Kidney glomerular epithelial cell (primary cell): ENCODE results near the gene MEN1.

Experiments used
- DNase-seq: peaks from one replicate; lab custom pipeline; 2025; lab: John Stamatoyannopoulos, UW

MEN1 gene

DNA sequence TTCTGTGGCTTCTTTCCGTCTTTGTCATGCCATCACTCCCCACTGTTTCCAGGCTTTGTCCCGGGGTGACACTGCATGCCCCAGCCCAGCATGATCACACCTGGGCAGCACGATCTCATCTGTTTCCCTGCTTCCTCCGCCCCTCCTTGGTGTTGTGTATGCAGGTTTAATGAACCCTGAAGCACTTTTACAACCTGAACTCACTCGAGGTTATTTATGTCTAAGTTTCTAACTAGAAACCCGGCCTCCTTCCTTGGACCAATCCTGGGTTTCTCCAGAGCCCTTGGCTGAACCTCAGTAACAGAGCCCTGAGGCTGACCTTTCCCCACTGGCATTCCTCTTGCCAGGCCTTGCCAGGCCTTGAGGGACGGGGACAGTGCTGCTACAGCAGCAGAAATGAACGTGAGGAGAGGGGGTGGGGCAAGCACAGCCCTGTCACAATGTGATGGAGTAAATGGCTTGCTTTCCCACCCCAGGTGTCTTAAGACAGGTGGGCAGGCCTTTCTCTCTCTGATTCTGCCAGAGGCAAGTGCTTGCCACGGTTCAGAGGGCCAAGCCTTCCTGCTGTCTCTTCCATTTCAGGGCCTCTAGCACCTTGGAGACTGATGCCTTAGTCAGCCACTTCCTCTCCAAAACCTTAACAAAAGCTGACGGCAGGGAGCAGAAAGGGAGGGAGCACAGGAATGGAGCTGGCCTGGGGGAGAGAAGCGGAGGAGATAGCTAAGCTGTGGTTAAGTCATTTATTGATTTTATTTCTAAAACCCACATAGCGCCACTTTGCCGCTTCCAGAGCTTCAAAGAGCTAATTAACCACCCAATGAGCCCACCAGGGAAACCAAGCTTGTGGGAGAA is 47.5 kb downstream of the MEN1 start:
- peak; percentile 86 for DNase-seq

DNA sequence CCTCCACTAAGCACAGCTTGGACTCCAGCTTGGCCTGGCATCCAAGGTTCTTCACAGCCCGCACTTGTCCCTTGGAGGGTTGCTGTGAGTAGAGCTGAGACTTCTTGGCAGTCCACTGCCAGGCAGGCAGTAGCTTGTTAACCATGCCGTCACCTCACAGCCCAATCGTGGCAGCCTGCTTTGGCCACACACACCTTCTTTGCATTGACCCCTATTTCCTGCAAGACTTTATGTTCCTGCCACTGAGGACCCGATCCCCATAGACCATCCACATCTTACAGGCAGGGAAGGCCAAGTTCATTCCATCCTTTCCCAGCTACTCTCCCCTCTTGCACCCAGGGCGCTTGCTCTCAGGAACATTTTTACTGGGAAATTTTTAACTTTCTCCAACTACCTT is 48.1 kb downstream of the MEN1 start:
- DNase-seq = no peak

DNA sequence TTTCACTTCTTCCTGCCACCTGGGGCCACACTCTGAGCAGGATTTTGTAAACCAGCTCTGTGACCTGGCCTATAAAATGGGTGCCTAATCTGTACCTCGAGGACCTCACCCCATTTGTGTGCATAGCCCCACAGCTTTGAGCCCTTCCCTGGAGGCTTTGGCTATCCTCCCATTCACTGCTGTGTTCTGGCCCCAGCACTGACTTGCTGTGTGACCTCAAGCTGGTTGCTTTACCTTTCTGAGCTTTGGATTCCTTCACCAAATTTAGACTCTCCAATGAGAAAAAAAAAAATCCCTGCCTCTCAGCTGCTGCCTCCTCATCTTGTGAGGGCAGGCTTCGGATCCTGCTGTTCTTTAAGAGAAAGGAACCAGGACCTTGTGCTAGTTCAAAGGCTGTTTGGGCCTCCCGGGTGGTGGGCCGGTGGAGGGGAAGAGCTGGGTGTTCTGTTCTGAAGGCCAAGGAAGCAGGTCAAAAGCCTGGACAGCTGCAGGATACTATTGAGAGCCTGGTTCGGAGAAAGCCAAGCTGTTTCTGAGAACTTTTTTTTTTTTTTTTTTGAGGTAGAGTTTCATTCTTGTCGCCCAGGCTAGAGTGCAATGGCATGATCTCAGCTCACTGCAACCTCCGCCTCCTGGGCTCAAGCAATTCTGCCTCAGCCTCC is 49.5 kb downstream of the MEN1 start:
- DNase-seq = no peak

DNA sequence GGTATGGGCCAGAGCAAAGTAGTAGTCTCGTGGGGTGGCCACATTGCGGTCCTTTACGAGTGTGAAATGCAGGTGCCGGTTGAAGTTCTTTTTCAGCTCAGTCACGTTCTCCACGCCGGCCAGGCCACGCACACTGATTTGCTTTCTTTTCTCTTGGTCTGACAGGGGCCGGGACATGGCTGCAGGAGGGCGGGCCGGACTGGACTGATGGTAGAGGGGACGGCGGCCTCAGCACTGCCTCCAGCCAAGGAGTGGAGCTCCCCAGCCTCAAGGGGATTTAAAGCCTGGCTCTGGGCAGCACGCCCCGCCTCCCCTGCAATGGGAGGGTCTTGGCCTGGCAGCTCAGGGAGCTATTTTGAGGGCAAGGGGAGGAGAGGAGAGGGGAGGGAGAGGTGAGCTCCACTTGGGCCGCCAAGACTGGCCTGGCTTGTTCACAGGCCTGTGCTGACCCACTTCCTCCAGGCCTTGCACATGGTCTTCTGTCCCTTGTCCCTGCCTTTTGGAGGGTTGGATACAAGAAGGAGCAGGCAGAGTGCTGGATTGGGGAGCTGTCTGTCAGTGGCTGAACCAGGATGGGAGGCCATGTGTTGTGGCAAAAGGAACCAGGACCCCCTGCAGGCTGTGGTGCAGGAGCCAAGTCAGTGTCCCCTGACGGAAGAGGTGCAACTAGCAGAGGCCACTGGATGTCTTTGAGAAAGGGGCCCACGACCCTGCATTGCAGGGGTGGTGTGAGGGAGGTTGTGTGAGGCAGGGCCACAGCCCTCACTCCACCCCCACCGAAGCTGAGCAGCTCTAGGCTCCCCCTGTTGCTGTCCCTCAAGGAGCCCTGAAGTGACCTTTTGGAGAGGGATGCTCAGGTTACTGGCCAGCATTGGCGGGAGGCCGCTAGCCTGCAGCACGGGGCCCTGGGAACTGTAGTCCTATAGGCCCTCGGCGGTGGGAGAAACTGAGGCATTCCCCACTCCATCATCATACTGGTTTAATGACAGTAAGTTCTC is 50.3 kb downstream of the MEN1 start, which contains the start of gene PYGM:
PYGM (minus strand) TSS at position 253 of the 998 bp plus-strand sequence; CDS start at position 177, 76 bp downstream.
- no peak for DNase-seq

DNA sequence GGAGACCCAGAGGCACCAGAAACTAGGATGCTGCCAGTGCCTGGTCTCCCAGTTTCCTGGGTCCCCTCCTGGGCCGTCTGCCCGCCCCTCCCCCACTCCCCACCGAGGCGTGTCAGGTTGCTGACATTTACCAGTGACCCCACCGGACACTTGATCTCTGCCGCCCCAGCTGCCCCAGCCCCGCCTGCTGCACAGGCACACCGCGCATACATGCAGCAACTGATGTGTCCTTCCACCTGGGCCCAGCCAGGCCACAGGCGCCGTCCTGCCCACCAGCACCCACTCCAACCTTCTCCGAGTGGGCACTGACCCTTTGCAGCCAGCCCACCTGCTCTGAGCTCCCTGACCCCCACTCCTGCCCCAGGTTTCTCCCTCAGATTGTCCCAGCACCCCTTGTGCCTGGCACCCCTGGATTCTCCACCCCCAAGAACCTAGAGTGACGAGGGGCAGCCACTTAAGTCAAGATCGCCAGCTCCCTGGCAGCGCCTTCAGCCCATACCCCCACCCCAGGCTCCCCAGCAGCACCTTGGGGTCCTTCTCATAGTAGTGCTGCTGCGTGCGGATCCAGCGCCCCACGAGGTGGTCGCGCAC is 51.1 kb downstream of the MEN1 start:
- no peak for DNase-seq

DNA sequence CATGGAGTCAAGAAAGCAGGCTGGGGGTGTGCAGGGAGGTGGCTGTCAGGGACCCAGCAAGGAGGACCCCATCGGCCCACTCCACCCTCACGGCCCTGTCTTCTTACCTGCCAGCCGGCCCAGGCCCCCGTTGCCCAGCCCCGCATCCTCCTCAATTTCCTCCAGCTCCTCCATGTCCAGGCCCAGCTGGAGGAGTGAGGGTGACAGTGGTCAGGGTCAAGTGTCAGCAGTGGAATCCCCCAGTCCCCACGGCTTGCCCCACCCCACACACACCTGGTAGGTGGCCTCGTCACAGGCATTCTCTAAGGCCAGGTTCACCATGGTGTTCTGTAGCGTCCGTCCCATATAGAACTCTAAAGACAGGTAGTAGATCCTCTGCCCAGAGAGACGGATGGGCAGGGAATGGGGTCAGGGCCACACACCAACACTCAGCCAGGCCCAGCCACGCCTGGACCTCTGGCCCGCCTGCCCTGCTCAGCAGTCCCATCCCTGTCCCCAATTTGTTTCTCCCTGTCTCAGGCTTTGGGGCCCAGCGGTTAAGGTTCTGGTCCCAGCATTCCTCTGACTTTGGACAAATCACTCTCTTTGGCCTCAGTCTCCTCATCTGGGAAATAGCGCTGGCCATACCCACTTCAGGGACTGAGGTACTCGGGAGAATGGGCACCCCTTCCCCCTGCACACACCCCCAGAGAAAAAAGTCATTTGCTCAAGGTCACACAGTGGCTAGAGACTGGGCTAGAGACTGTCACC is 51.8 kb downstream of the MEN1 start:
- DNase-seq = no peak

DNA sequence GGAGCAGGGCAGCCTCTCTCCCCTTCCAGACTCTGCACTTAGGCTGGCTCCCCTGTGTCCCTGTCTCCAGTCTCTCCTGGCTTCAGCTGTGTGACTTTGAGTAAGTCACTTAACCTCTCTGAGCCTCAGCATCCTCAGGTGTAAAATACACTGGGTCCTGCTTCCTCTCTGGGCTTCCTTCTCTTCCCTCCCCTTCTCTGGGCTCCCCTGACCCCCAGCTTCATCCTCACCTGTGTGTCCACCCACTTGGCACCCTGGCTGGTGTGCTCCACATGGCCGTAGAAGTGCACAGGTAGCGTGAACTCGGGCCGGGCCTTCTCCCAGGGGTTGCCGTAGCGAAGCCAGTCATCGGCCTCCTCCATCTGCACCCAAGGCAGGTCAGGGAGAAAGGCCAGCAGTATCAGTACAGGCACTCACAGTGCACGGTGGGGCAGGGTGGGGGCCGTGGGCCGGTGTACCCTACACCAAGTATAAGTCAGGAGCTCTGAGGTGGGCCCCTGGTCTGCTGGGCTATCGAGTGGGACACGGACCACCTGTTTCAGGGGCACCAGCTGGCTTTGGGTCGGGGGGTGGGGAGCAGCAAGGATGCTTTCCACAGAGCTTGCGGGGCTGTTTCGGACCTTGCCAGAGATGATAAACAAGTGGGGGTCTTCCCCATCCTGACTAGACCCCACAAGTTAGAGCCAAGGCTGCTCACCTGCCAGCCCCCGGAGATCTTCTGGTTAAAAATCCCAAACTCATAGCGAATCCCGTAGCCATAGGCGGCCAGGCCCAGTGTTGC is 52.6 kb downstream of the MEN1 start:
- no peak for DNase-seq

DNA sequence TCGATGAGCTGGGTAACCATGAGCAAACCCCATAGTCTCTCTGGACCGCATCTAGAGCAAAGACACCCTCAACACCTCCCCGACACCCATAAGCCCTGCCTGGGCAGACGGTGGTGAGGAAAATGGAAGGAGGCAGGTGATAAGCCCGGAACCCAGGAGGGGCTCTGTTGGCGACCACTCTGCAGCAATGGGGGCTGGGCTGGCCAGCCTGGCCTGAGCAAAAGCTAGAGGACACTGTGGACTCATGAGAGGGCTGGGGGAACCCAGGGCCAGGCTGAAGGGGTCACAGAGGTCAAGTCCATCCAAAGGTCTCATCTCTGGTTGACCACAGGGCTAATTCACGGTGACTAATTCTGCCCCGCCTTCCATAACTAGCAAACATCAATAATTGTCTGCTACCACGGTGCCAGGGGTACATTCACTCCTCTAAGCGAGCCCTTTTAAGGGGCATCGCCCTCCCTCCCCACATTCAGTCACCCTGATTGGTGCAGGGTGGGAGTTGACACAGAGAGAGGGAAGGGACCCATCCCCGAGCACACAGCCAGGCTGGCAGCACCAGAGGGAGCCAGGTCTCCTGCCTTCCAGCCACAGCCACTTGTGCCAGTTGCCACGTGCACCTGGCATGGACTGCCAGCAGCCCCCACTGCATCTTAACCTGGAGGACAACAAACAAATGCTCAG is 54.5 kb downstream of the MEN1 start:
- DNase-seq = no peak

DNA sequence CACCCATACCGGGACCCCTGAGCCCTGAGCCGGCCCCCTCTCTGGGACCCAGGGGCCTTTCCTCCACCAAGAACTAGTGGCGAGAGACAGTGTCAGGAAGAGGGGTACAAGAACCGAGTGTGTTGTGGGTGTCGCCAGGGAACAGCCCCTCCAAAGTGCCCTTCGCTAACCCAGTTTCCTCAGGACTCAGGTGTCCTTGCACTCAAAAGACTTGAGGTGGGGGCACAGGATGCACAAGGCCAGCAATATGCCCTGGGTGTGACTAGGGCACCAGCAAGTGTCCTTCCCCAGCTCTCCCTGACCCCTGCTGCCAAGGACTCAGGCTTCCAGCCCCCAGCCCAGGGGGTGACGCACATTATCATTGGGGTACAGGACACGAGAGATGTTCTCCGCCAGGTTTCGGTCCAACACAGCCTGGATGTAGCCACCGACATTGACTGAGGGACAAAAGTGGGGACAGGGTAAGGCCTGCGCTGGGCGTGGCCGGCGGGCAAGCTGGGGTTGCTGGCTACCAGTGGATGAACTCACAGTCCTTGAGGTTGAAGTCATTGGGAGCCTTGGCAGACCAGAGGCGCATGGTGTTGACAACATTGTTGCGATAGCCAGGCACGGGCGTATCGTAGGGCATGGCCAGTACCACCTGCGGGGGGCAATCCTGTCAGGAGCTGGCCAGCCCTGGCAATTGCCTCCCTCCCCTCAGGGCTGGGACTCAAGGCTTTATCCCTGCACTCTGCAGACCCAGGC is 55.3 kb downstream of the MEN1 start:
- DNase-seq = no peak

DNA sequence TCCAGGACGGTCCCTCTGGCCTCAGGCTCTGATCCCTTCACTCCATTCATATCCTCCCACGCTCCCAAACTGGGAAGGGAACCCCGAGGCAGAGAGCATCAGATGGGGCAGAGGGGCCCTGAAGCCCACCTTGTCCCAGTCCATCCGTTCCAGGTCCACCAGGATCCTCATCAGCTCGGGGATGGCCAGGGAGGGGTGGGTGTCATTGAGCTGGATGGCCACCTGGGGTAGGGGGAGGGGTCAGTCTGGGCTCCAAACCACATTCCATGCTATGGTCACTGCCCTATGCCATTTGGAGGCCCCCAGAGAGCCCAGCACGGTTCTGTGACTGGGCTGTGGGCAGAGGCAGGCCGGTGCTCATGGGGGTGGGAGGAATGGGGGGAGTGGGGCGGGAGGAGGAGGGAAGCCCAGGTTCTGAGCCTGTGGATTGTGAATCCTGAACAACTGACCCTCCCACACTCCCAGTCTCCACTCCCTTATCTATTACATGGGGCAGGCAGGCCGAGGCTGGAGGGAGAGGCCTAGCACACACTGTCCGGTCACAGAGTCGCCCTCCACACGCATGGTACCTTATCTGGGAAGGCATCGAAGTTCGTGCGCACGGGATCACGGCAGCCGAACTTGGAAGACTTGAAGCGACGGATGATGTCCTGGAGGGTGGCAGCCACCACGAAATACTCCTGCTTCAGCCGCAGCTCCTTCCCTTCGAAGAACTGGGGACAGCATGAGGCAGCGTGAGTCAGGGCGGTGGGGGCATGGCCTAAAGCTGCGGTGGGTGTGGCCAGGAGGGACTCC is 56.0 kb downstream of the MEN1 start:
- no peak for DNase-seq
